HG03039 (cell line): ENCODE data around the gene HERC4.

Experiments used
- ATAC-seq: cut with Tn5 transposase; IDR thresholded peaks from one replicate; pipeline ENCODE4 v1.9.1; 2021; ENCODE audit warnings: mild to moderate bottlenecking, moderate library complexity; ENCODE audit not compliant: unreplicated experiment

HERC4 gene, protein sequence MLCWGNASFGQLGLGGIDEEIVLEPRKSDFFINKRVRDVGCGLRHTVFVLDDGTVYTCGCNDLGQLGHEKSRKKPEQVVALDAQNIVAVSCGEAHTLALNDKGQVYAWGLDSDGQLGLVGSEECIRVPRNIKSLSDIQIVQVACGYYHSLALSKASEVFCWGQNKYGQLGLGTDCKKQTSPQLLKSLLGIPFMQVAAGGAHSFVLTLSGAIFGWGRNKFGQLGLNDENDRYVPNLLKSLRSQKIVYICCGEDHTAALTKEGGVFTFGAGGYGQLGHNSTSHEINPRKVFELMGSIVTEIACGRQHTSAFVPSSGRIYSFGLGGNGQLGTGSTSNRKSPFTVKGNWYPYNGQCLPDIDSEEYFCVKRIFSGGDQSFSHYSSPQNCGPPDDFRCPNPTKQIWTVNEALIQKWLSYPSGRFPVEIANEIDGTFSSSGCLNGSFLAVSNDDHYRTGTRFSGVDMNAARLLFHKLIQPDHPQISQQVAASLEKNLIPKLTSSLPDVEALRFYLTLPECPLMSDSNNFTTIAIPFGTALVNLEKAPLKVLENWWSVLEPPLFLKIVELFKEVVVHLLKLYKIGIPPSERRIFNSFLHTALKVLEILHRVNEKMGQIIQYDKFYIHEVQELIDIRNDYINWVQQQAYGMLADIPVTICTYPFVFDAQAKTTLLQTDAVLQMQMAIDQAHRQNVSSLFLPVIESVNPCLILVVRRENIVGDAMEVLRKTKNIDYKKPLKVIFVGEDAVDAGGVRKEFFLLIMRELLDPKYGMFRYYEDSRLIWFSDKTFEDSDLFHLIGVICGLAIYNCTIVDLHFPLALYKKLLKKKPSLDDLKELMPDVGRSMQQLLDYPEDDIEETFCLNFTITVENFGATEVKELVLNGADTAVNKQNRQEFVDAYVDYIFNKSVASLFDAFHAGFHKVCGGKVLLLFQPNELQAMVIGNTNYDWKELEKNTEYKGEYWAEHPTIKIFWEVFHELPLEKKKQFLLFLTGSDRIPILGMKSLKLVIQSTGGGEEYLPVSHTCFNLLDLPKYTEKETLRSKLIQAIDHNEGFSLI

DNA sequence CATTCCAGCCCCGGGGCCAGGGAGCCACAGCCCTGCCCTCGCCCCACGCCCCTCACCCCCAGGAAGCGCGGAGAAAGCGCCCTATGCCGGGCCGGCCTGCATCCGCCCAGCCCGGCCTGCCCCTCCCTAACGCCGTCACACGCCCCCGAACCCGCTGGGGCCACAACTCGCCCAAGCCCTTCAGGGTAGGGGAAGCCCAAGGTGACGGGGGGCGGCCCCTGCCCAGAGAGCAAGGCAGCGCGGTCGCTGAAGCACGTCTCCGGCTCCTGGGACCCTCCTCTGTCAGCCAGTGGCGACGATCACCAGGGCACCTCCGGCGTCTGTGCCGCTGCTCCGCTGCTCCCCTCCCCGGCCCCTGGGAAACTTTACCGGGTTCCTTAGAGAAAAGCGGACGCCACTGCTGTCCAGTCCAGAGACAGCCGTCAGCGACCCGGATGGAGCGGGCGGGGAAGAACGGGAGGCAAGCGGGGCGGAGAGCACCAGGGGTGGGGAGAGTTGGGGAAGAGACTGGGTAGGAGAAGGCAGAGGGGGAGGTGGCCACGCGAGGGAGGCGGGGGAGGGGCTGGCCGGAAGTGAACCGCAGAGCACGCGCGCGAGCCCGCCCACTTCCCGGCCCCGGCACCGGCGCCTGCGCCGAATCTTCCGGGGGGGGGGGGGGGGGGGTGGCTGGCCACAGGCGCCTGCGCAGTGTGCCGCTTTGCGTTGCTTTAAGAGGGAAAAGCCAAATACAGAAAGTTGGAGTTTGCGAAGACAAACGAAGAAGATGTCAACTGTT is at the start of gene HERC4:
TSS of gene HERC4 (minus strand) at position 509 of the 775 bp plus-strand sequence. CDS start 2,175 bp downstream, outside the sequence.
- ATAC-seq: peak; percentile 91

DNA sequence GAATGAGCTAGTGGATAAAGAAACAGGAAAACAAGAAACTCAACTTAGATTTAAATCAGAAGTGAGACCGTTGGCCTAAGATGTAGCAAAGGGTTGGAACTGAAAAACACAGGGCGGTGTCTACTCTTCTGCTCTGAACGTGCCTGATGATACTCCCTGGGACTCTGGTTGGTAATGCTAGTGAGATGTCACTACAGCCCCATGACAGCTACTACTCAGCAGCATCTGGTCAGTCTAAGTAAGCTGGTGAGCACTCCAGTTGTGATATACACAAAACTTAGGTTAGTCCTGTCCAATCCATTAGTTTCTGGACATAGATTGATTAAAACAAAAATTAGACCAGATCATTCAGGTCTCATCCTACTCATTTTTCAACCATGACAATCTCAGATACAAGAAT is 49.6 kb upstream of the HERC4 start:
- no peak for ATAC-seq

DNA sequence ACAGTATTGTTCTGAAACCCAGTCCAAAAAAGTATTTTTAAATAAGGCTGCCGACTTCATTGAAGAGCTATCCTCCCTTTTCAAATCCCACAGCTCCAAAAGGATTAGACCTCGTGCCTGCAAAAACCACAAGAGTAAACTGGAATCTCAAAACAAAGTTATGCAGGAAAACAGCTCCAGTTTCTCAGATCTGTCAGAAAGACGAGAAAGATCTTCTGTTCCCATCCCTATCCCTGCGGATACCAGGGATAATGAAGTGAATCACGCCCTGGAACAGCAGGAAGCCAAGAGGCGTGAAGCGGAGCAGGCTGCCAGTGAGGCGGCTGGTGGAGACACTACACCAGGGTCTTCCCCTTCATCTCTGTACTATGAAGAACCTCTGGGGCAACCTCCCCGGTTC is 46.8 kb upstream of the HERC4 start:
- no peak for ATAC-seq

DNA sequence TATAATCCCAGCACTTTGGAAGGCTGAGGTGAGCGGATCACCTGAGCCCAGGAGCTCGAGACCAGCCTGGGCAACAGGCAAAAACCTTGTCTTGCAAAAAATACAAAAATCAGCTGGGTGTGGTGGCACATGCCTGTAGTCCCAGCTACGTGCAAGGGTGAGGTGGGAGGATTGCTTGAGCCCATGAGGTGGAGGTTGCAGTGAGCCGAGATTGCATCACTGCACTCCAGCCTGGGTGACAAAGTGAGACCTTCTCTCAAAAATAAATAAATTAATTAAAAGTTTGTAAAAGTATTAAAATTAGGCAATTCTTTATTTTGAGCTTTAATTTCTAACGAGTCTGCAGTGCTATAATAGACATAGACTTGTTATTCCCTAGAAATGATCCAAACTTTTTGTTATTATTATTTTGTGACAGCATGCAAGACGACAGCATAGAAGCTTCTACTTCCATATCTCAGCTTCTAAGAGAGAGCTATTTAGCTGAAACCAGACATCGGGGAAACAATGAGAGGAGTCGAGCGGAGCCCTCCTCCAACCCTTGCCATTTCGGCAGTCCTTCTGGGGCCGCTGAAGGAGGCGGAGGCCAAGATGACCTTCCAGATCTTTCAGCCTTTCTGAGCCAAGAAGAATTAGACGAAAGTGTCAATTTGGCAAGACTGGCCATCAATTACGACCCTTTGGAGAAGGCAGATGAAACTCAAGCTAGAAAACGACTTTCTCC is 46.1 kb upstream of the HERC4 start:
- ATAC-seq: no peak

DNA sequence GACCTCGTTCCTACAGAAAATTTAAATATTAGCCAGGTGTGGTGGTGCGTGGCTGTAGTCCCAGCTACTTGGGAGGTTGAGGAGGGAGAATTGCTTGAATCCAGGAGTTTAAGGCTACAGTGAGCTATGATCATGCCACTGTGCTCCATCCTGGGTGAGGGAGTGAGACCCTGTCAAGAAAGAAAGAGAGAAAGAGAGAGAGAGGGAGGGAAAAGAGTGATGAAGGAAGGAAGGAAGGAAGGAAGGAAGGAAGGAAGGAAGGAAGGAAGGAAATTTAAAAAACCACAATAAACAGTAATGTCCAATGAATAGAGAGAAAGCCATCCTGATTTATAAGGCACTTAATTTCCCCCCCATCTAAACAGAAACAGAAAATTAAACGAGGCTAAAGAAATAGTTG is 43.6 kb upstream of the HERC4 start:
- no peak for ATAC-seq

DNA sequence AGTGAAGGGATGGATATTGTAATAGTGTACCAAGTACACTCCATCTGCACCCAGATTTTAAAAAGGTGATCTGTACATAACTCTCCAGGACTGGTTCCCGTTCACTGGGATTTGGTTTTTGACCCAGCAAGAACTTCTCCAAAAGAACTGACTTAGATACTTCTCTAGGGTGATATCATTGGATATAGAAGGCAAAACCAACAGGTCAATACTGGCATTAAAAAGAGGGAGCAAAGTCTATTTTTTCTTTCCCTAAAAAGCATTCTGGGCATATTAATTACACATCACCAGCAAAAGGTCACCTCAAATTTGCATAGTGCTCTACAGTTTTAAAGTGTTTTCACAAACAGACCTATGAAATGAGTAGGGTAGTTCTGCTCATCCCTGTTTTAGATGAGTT is 37.8 kb upstream of the HERC4 start:
- ATAC-seq: no peak

DNA sequence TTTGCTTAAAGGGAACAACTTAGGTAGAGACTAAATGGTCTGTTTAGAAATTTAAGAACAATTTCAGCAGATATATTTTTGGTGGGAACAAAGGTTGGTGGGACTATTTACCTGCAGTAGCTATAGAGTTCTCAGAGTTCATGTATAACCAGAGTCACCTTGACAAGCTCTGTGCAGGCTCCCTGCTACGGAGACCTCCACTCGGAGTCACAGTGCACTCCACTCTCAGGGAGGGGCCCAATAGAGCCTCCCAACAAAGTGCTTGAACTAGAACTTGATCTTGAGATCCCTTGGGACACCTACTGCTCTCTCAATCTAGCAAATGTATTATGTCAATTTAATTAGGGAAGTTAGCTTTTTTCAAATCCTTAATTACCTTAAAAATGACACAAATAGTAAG is 36.5 kb upstream of the HERC4 start:
- ATAC-seq: no peak

DNA sequence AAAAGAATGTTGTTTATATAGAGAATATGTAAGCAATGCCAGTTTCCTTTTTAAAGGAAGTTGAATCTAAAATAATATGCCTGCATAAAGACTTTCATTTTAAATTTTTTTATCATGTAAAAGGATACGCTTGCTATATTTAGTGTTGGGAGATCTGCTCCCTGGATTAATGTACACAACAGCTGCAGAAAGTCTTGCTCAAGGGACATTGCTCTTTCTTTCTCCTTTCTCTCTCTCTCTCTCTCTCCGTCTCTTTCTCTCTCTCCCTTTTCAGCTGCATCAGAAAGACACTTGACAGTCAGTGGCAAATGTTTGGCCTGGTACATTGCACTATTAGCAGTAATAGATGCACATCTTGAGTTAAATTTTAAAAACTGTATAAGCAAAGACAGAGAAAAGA is 34.9 kb upstream of the HERC4 start:
- ATAC-seq: no peak

DNA sequence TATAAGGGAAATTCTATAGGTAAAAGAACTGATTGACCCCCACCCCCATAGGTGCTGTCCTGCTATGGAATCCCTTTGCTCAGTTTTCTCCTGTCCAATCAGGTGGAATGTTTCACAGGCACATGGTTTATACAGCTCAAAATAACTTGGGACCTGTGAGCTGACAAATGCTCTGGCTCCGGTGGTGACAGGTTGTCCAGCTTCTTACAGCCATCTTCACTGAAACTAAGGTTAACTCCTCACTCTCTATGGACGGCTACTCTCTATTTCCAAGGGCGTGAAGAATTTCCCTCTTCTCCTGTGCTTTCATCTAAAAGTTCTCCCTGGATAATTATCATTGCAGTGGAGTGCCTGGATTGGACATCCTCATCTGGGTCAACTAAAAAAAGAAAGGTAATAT is 34.2 kb upstream of the HERC4 start, which contains the start of gene MYPN:
TSS of gene MYPN (plus strand) at position 158 of the 400 bp plus-strand sequence. CDS start 11,951 bp downstream, outside the sequence.
- no peak for ATAC-seq

DNA sequence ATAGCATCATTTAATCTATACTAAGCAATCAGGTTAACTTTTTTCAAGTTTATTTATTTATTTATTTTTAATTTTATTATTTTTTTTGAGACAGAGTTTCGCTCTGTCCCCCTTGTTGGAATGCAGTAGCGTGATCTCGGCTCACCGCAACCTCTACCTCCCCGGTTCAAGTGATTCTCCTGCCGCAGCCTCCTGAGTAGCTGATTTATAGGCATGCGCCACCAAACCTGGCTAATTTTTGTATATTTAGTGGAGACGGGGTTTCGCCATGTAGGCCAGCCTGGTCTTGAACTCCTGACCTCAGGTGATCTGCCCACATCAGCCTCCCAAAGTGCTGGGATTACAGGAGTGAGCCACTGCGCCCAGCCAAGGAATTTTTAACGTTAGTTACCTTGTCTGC is 33.6 kb upstream of the HERC4 start:
- ATAC-seq: no peak

DNA sequence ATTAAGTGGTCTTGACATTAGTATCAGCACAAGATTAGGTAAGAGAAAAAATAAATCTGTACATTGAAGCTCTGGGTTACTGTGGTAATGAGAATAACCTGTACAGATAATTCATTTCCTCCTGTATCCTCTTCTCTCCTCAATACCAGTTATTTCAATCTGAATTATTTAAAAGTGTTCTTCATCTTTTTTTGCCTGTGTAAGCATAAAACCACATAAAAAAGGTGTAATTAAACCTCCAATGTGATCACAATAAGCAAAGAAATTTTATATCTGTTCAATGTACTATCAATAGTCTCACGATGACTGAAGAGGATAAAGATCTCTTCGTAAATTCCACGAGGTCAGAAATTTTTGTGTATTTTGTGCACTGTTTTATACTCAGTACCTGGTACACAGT is 33.0 kb upstream of the HERC4 start:
- ATAC-seq: no peak

DNA sequence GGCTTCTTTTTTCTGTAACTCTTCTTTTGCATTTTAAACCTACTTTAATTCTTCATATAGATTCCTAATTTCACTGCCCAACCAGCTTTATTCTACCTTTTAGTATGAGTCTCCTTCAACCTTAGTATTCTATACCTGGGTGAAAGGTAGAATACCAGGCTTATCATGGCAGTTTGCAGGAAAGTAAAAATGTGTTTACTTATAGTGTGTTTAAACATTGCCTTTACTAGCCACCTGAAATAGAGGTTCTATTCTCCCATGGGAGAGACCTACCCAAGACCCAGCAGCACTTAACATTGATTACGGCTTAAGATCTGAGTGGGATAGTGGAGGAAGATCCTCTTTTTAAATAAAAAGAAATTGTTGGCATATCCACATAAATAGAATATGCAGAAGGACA is 32.6 kb upstream of the HERC4 start:
- ATAC-seq: no peak

DNA sequence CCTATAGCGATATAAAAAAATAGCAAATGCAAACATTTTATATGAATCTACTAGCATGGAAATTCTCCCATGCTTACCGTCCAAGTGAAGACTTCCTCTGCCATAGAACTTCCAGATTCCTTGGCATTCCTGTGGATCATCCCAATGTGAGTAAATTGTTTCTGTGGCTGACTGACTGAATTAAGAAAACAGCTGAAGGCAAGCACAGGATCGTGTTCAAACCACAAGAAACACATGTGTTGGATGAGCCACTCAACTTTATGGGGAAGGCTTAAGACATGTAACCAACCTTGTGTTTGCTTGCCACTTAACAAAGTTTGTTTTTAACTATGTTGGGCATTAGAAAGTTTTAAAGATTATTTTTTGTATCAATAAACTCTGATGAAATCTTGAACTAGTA is 31.6 kb upstream of the HERC4 start:
- no peak for ATAC-seq

DNA sequence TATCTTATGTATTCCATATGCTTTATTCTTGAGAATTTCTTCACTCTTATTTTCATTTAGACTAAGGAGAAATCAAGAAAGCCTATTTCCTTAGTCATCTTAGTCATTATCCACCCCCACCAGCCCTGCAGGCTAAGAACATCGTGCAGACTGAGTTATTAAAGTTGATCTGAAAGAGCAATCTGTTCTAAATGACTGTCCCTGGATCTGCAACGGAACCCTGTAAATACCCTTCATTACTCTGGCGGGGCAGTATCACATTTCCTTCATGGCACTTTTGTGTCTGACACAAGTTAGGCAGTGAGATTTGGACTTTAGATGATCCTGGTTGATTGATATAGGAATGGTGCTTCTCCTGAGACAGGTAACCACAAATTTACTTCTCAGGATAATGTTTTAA is 30.7 kb upstream of the HERC4 start:
- ATAC-seq: no peak

DNA sequence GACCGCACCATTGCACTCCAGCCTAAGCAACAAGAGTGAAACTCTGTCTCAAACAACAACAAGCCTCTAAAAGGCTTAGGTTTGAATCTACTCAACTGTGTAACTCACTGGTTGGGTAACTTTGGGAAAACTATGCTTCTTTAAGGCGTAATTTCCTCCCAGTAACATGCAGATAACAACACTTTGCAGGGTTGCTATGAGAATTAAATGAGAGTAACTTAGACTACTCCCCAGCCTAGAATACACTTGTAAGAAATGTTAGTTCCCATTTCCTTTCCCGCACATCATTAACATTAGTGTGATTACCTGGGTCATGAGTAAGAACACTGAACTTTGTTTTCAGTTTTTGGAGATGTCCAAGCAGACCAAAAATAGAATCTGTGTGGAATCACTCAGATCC is 28.8 kb upstream of the HERC4 start:
- no peak for ATAC-seq

DNA sequence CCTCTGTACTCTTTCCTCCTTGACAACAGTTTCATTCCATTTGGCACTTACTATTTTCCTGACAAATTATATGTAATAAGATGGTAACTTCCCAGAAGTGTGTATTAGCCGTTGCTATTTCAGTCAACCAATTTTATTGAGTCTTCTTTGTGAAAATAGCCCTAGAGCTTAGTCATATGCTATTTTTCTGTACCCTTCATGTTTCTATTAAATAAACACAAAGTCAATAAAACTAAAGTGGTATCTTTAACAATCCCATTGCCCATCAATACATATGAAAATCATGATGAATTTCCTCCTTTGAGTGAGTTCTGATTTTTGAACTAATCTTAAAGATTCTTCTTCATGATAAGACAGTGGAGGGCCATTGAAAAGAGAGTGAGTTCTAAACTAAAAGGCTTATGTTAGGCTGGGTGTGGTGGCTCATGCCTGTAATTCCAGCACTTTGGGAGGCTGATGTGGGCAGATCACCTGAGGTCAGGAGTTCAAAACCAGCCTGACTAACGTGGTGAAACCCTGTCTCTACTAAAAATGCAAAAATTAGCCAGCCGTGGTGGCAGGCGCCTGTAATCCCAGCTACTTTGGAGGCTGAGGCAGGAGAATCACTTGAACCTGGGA is 28.3 kb upstream of the HERC4 start:
- ATAC-seq: no peak

DNA sequence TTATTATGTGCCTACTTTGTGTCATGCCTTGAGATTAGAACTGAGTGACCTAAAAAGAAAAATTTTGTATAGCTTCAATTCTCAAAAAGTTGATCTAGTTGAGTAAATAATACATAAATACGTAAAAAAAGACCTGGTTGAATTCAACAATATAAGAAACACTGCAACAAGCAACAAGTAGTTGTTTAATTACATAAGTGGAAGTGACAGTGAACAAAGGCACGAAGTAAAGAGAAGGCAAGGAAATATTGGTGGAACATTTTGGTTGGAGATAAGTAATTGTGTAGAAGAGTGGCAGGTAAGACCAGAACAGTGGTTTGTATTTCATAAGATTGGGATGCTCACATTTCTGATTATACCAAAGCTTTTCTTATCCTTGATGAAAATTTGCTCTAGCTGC is 26.0 kb upstream of the HERC4 start:
- no peak for ATAC-seq

DNA sequence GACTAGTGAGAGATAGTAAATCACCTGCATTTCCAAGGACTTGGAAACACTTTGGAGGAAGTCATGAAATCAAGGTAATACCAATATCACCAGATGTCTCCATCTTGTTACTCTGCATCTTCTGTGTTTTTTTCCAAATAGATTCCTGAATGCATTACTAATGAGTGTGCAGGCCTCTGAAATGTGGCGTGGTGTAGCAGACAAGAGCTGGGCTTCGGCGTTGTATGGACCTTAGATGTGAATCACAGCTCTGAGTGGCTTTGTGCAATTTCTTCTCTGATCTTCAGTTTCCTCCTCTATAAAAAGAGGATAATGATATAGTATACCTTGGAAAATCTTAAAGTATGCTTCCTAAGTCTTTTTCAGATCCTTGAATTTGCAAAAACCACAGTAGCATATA is 24.7 kb upstream of the HERC4 start:
- ATAC-seq: no peak

DNA sequence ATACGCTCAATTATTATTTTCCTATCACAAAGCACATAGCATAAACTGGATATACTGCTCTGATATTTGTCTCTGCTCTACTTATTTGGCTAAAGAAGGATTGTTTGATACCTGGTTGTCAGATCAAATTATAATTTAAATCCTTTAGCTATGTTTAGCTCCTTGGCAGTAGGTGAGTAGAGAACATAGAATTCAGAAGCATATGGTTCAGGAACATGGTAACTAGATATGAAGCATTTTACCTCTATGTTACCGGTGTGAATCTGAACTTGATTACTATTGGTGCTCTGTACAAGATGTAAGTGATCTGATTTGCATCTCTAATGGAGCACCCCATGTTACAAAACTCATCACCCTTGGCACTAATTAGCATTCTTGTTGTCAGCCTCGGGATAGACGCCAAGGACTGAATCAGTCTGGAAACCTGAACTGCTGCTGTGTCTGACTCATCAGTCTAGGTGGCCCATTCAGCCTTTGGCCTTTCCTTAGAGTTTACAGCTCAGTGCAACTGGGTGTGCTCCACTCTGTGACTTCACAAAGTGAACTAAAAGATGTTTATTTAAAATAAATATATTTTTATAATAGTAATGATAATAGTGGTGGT is 21.9 kb upstream of the HERC4 start:
- no peak for ATAC-seq
